ENCODE measurements around the gene ALG9. TPM values are rescaled to one million over a fixed set of nuclear protein-coding genes. Genes with fewer than 3 reads are reported as not detected.

ALG9 gene
- total RNA-seq, 2 donors from 2014 or later = 24.9 to 26.5 TPM

- H3K4me3 ChIP-seq = peak within 1 kb of the TSS; percentile 31 to 33
- no peaks in the 10 kb centered on the region for H3K9me3 ChIP-seq
- TF ChIP-seq CTCF (IDR thresholded peaks at IDR 0.05) = no peak
- no peak for TF ChIP-seq POLR2A (IDR thresholded peaks at IDR 0.05)
- TF ChIP-seq POLR2AphosphoS5 (IDR thresholded peaks at IDR 0.05) = no peak
- no peak for DNase-seq (ENCODE audit: low spot score)
- intact Hi-C loops (cut with DNase I) = loop anchor here (2.0 kb wide), 1 partner anchor 66 kb away; no protein-coding TSS in a partner anchor
- H3K4me1 ChIP-seq (replicated peaks) = peaks cover 15% of the 10 kb centered on the region
- H3K27ac ChIP-seq = peak within 1 kb of the TSS; percentile 92 to 95
- H3K36me3 ChIP-seq = no peaks in the 10 kb centered on the region
- H3K27me3 ChIP-seq (replicated peaks; ENCODE audit: insufficient read depth) = no peaks in the 10 kb centered on the region
- WGBS = 16% methylated on average over 23 of the region's 26 CpGs
Observed at GRCh38 chr11:111912535-111912934, 41.2 kb upstream of the ALG9 start, which contains the start of gene HSPB2. TSS of gene HSPB2 (plus strand) at chr11:111912734. CDS start at chr11:111912830, 96 bp downstream.

- Histone ChIP-seq H3K4me1 (replicated peaks) (peaks cover 15% of the 10 kb centered on the region), H3K27me3 (replicated peaks; ENCODE audit: insufficient read depth) (no peaks in the 10 kb centered on the region)
- intact Hi-C loops (cut with DNase I) = loop anchor here (1.0 to 2.0 kb wide), 2 partner anchors 32 to 67 kb away; partner anchors contain the start of genes CFAP68 and FDXACB1
Observed at GRCh38 chr11:111911563-111912401, 40.4 kb upstream of the ALG9 start, which contains the start of gene CRYAB. TSS of gene CRYAB (minus strand) at chr11:111911770. CDS start at chr11:111911724, 46 bp downstream.

GRCh38 chr11:111910676-111911562, 39.5 kb upstream of the ALG9 start:
- no peak for DNase-seq (ENCODE audit: low spot score)
- peak overlapping the region; percentile 92 to 95 for H3K27ac ChIP-seq
- 39% methylated on average over 9 of the region's 9 CpGs for WGBS
- no peaks in the 10 kb centered on the region for H3K27me3 ChIP-seq (replicated peaks; ENCODE audit: insufficient read depth)
- peaks cover 15% of the 10 kb centered on the region for H3K4me1 ChIP-seq (replicated peaks)
- intact Hi-C loops (cut with DNase I) = loop anchor here (1.0 kb wide), 1 partner anchor 32 kb away; the partner anchor contains the start of genes CFAP68 and FDXACB1
- no peaks in the 10 kb centered on the region for H3K36me3 ChIP-seq
- H3K9me3 ChIP-seq = no peaks in the 10 kb centered on the region
- TF ChIP-seq POLR2A (IDR thresholded peaks at IDR 0.05) (no peak), POLR2AphosphoS5 (IDR thresholded peaks at IDR 0.05) (no peak), CTCF (IDR thresholded peaks at IDR 0.05) (no peak)
- H3K4me3 ChIP-seq = peak overlapping the region; percentile 31 to 33

More at GRCh38 chr11:111911563-111912401, 40.4 kb upstream of the ALG9 start, which contains the start of gene CRYAB:
- Histone ChIP-seq H3K9me3 (no peaks in the 10 kb centered on the region), H3K4me3 (peak within 1 kb of the TSS; percentile 31 to 33), H3K27ac (peak within 1 kb of the TSS; percentile 92 to 95), H3K36me3 (no peaks in the 10 kb centered on the region)
- no peak for TF ChIP-seq CTCF (IDR thresholded peaks at IDR 0.05)
- TF ChIP-seq POLR2AphosphoS5 (IDR thresholded peaks at IDR 0.05) = peak; percentile 95
- peak; percentile 57 for TF ChIP-seq POLR2A (IDR thresholded peaks at IDR 0.05)
- peak; percentile 96 for DNase-seq (ENCODE audit: low spot score)
- 24% methylated on average over 17 of the region's 17 CpGs for WGBS

- Histone ChIP-seq H3K9me3 (no peaks in the 10 kb centered on the region), H3K27ac (peak overlapping the region; percentile 92 to 95), H3K4me3 (no peak overlapping the region), H3K4me1 (replicated peaks) (peaks cover 14% of the 10 kb centered on the region), H3K36me3 (no peaks in the 10 kb centered on the region), H3K27me3 (replicated peaks; ENCODE audit: insufficient read depth) (no peaks in the 10 kb centered on the region)
- no peak for DNase-seq (ENCODE audit: low spot score)
- TF ChIP-seq CTCF (IDR thresholded peaks at IDR 0.05) (no peak), POLR2AphosphoS5 (IDR thresholded peaks at IDR 0.05) (no peak), POLR2A (IDR thresholded peaks at IDR 0.05) (no peak)
- 54% methylated on average over 5 of the region's 5 CpGs for WGBS
- intact Hi-C loops (cut with DNase I) = no loop called here
Observed at GRCh38 chr11:111909378-111909777, 38.0 kb upstream of the ALG9 start.
